T1000 (cell line): ENCODE data around the gene ABHD12.
A peak's percentile ranks its signal among the peaks of the same experiment; 100 is the strongest.

Experiments used
- DNase-seq: peaks from one replicate; lab custom pipeline; 2025; ENCODE audit warnings: mixed read lengths; lab: John Stamatoyannopoulos, UW

ABHD12 gene

GRCh38 chr20:25306991-25307903 lies 83.4 kb downstream of the ABHD12 start:
- DNase-seq, result no peak

DNA sequence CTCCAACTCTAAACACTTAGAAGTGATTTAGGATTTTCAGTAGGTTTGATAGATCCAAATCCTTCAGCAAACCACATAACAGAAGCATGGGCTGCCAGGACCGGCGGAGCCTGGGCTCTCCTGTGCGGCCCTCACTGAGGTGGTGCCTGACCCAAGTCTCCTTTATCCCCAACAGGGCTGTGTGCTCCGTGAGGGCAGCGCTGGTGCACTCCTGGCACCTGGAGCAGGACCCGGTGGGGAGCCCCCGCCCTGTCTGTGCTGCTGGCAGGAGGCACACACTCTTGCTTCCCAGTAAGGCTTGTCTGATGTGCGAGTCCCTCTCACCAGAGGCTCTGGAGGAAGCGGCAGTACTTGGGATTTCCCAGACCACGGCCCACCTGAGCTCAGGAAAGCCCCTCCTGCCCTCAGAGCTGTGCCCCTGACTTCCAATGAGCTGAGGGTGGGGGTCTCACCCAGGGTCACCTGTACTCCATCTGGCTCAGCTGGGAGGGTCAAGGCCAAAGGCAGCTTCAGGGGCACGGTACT lies 86.5 kb downstream of the ABHD12 start:
- DNase-seq, result no peak

DNA sequence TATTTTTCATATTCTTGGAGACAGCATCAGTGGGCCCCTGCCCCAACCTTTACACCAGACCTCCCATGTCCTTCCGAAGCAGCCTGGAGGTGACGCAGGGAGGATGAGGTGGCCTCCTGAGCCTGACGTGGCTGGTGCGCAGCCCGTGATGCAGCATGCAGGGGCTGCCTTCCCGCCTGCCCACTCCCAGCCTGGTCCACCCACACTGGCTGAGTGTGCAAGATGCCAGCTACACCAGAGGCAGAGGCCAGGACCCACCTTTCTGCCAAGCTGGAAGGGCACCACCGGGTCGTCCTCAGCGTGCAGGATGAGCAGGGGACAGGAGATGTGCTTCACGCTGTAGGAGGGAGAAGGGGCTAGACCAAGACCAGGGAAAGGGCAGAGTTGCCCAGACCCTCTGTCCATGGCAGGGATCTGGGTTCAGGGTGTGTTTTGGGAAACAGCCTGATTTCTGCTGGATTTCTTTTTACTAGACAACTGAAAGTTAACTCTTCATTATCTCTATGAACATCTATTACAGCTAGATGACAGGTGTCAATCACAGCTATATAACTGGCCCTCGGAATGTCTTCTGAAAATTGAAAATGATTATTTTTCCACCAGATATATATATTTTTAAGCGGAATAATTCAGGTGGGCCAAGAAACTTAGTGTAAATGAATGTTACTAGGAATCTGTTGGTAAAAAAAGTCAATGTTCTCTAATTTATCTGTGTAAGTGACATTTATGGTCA lies 87.2 kb downstream of the ABHD12 start:
- no peak for DNase-seq

DNA sequence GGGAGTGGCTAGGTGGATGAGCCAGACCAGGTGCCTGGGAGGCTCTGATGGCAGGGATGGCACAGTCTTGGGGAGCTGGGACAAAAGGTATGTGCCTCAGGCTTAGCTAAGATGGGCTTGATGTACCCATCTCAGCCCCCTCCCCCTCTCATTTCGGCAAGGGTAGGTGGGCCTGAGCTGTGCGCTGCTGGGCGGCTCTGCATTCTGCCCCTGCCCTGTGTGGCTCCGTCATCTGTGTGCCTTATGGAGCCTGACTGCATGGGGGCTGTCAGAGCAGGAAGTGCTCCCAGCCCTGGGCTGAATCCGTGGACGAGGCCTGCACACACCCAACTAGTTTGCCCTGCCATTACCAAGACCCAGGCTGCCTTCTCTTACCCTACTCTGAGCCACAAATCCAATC lies 88.0 kb downstream of the ABHD12 start:
- no peak for DNase-seq

- DNase-seq, result no peak
Measured at GRCh38 chr20:25301357-25301920, 89.2 kb downstream of the ABHD12 start.

GRCh38 chr20:25300496-25301170 lies 90.0 kb downstream of the ABHD12 start:
- no peak for DNase-seq

DNA sequence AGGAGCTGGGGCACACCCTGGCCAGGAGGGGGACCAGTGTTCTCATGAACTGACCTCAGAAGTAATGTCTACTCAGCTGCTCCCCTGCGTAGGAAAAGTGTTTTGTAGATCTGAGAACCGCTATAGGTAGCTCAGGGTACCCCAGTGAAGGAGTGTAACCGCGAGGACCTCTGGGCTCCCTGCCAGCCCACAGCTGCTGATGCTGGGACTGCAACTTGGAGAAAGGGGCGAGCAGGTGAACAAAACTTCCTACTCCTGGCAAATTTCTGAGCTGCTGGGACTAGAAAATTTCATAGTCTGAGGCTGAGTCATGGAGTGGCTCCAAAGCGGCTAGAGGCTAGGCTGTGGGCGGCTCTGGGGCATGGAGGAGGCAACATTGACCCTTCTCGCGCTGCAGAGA lies 90.8 kb downstream of the ABHD12 start:
- DNase-seq, result peak; percentile 20

DNA sequence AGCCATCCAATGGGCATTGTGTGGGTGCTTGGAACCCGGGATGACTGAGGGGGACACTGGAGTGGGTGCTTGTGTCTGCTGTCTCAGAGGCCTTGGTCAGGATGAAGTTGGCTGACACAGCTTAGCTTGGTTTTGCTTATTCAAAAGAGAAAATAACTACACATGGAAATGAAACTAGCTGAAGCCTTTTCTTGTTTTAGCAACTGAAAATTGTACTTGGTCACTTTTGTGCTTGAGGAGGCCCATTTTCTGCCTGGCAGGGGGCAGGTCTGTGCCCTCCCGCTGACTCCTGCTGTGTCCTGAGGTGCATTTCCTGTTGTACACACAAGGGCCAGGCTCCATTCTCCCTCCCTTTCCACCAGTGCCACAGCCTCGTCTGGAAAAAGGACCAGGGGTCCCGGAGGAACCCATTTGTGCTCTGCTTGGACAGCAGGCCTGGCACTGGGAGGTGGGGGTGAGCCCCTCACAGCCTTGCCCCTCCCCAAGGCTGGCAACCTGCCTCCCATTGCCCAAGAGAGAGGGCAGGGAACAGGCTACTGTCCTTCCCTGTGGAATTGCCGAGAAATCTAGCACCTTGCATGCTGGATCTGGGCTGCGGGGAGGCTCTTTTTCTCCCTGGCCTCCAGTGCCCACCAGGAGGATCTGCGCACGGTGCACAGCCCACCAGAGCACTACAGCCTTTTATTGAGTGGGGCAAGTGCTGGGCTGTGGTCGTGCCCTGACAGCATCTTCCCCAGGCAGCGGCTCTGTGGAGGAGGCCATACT lies 93.3 kb downstream of the ABHD12 start:
- DNase-seq, result no peak

GRCh38 chr20:25296094-25297093 lies 94.2 kb downstream of the ABHD12 start:
- DNase-seq, result no peak

GRCh38 chr20:25295386-25296093 lies 95.1 kb downstream of the ABHD12 start:
- DNase-seq, result no peak

DNA sequence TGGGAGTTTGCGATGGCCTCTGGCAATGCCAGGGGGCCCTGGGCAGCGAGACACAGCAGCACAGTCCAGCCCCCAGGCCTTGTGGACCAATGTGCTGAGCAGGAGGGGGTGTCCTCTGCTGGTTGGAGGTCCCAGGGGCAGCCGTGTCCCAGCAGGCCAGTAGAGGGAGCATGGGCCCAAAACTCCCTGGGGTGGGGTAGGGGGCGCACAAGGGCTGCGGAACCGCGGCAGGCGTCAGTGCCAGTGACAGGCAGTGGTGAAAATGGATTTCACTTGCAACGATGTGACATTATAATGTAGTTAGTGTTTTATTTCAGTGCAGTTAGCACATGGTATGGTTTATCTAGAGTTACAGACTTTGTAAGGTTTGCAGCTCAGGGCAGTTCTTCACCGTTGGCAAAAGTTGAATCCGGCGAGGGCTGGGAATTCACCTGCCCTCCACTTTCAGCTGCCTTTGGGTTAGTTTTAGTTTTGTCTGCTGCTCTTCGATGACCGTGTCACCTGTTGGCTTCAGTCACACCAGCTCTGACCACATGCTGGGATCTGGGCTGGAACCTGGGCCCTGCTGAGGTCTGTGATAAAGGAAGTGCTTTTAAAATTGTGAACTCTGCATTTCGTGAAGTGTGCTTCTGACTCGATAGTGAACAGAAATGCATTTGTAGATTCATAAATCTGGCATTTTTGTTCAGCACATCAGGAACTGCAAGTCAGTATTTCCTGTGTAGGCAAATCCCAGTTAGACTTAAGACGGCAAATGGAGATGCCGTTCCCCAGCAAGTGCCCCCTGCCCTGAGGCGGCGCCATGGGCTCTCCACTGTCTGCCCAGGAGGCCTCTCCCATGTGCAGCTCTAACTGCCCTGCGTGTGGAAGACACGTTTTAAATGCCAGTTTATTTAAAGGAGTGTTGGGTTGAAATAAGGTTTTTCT lies 95.9 kb downstream of the ABHD12 start:
- DNase-seq, result peak; percentile 17

- no peak for DNase-seq
Measured at GRCh38 chr20:25293910-25294458, 96.7 kb downstream of the ABHD12 start.

- DNase-seq, result no peak
Measured at GRCh38 chr20:25293507-25293906, 97.1 kb downstream of the ABHD12 start.

GRCh38 chr20:25292176-25292891 lies 98.3 kb downstream of the ABHD12 start:
- no peak for DNase-seq

DNA sequence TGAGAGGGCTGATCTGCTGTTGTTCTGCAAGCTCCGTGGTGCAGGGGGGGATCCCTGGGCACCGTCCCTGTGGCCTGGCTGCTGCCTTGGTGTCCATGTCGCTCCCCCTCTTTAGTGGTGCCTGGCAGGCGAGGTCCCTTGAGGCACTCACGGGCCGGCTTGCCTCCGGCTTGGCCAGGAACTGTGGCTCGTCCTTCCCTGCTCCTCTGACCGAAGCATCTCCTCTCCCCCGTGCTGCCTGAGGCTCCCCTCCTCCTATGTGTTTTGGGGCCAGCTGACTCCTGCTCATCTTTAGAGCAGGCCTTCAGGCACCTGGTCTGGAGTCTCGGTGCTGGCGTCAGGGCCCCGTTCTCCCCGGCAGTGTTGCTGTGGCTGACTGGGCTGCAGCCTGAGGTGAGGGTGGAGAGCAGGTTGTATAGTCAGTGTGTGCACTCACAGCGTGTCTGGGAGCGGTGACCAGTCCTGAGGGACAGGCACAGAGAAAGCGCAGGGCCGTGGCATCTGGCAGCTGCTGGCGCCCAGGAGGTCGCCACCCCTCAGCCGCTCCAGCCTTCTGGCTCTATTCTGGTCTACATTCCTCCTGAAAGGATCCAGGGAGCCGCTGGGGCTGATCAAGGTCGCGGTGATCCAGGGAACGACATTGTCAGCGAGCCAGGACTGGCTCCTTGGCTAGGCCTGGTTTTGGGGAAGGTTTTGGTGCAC lies 99.1 kb downstream of the ABHD12 start:
- DNase-seq, result no peak

DNA sequence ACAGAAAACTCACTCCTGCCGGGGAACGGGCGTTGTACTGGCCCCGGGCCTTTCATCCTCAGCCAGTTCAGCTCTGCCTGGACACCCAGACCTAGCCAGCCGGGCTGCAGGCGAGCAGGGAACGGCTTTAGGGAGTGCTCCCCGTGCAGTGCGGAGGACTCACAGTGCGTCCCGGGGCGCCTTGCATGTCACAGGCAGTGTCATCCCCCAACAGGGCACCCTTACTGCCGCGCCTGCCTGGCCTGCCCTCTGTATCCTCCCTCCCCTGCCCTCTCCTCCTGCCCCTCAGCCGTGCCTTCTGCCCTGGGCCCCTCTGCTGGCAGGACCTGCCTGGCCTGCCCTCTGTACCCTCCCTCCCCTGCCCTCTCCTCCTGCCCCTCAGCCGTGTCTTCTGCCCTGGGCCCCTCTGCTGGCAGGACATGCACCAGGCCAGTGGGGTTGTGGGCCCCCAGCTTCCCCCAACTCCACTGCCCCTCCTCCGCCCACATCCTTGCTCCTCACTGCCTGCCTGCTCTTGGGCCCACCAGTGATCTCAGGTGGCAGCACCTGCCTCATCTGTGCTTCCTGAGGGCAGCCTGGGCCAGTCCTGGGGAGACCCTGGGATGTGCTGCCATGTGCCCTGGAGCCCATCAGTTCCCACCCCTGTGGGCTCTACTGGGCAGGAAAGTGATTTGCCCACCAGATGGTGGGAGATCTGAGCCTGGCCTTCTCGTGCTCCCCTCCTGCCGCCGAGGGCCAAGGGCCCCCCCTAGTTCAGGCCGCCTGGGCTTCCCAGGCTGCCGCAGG lies 99.8 kb downstream of the ABHD12 start:
- no peak for DNase-seq
